Endodermal cell (in vitro differentiated cells): Measurements from ENCODE around the gene TIAM1. TPM values are rescaled to one million over a fixed set of nuclear protein-coding genes. Genes with fewer than 3 reads are reported as not detected.

Experiments
- DNase-seq: peaks from one replicate; pipeline ENCODE4 v3.0.0-alpha.2; 2017
- H3K27ac ChIP-seq: 2 replicates; pipeline ENCODE4 v1.5.1; 2013; ENCODE audit warnings: mild to moderate bottlenecking, low read depth, low read length, moderate library complexity
- H3K27me3 ChIP-seq: 2 replicates; pipeline ENCODE4 v1.6.1; 2013; ENCODE audit warnings: mild to moderate bottlenecking, low read length, moderate library complexity; ENCODE audit not compliant: insufficient read depth, control insufficient read depth, poor library complexity, severe bottlenecking
- H3K36me3 ChIP-seq: 2 replicates; pipeline ENCODE4 v1.7.0; 2013; ENCODE audit warnings: mild to moderate bottlenecking, low read length, moderate library complexity; ENCODE audit not compliant: control insufficient read depth, insufficient read depth
- H3K4me1 ChIP-seq: one replicate; pipeline ENCODE4 v1.7.0; 2013; ENCODE audit warnings: low read length; ENCODE audit not compliant: control insufficient read depth, insufficient read depth
- H3K4me3 ChIP-seq: 2 replicates; pipeline ENCODE4 v1.5.1; 2013; ENCODE audit warnings: mild to moderate bottlenecking, low read length, moderate library complexity
- H3K9ac ChIP-seq: 2 replicates; pipeline ENCODE4 v1.6.1; 2013; ENCODE audit warnings: mild to moderate bottlenecking, low read length, moderate library complexity; ENCODE audit not compliant: poor library complexity, severe bottlenecking; ENCODE audit errors: extremely low read depth
- H3K9me3 ChIP-seq: 2 replicates; pipeline ENCODE4 v1.6.1; 2013; ENCODE audit warnings: mild to moderate bottlenecking, low read length, moderate library complexity; ENCODE audit not compliant: control insufficient read depth
- H3K27ac Mint-ChIP-seq: 2 replicates; pipeline ENCODE4 v1.8.0; 2020; ENCODE audit warnings: mixed read lengths
- H3K27me3 Mint-ChIP-seq: 2 replicates; pipeline ENCODE4 v1.8.0; 2021; ENCODE audit warnings: mild to moderate bottlenecking, mixed read lengths; ENCODE audit not compliant: insufficient read depth
- H3K36me3 Mint-ChIP-seq: 2 replicates; pipeline ENCODE4 v1.8.0; 2020; ENCODE audit warnings: low read depth, mixed read lengths
- H3K4me1 Mint-ChIP-seq: 2 replicates; pipeline ENCODE4 v1.8.0; 2020; ENCODE audit warnings: mixed read lengths
- H3K4me3 Mint-ChIP-seq: 2 replicates; pipeline ENCODE4 v1.8.0; 2020; ENCODE audit warnings: mild to moderate bottlenecking, moderate library complexity, mixed read lengths
- H3K9me3 Mint-ChIP-seq: 2 replicates; pipeline ENCODE4 v1.8.0; 2020; ENCODE audit warnings: mild to moderate bottlenecking, mixed read lengths
- CTCF ChIP-seq: fragments of 200-600 bp; sonication (generic); conservative IDR thresholded peaks from 2 replicates; pipeline ENCODE4 v1.5.0; 2021; ENCODE audit warnings: antibody characterized with exemption, mild to moderate bottlenecking
- WGBS, 2 experiments: methylation state at CpG; one replicate each; pipeline versions ENCODE4 v1.1.5 to v1.1.7; 2013; ENCODE audit warnings: missing lambda C conversion rate in 2 of 2, mixed read lengths in 1 of 2; ENCODE audit not compliant: insufficient coverage in 1 of 2, insufficient read length in 1 of 2; 5-methylcytosine and 5-hydroxymethylcytosine counted together
- total RNA-seq, 2 donors: library from RNA; stranded (reverse); fragmentation: NEBNext Ultra II Directional in 1 of 2; extraction: Animal tissue kit (Norgen Biotek cat#: 25700) in 1 of 2; gene quantifications; 2 replicates in 1 of 2; 3 replicates in 1 of 2; pipeline ENCODE4 v1.2.1, GENCODE V29; 2021

TIAM1 gene
- total RNA-seq, 2 donors from 2014 or later = 29.4 to 33.3 TPM

- H3K4me1 ChIP-seq = peaks cover 7% of the 10 kb centered on the region
- H3K27ac ChIP-seq = peak overlapping the region; percentile 48
- H3K36me3 ChIP-seq = no peaks in the 10 kb centered on the region
- no peak overlapping the region for H3K4me3 ChIP-seq
- peaks cover 8% of the 10 kb centered on the region for H3K36me3 Mint-ChIP-seq
- no peak overlapping the region for H3K9ac ChIP-seq
- DNase-seq = no peak
- peak overlapping the region; percentile 56 for H3K27ac Mint-ChIP-seq
- TF ChIP-seq CTCF = no peak
- H3K9me3 Mint-ChIP-seq = no peaks in the 10 kb centered on the region
- peaks cover 34% of the 10 kb centered on the region for H3K4me1 Mint-ChIP-seq
- H3K27me3 ChIP-seq = no peaks in the 10 kb centered on the region
- H3K4me3 Mint-ChIP-seq = no peak overlapping the region
- 91 to 97% methylated on average over 23 to 25 of the region's 25 CpGs for WGBS, 2 experiments
- H3K9me3 ChIP-seq = no peaks in the 10 kb centered on the region
- H3K27me3 Mint-ChIP-seq = no peaks in the 10 kb centered on the region
Measured at GRCh38 chr21:31337996-31338907, 5.8 kb downstream of the TIAM1 start.

GRCh38 chr21:31337086-31337485, 7.0 kb downstream of the TIAM1 start:
- Mint-ChIP-seq H3K36me3 (peaks cover 12% of the 10 kb centered on the region), H3K27me3 (no peaks in the 10 kb centered on the region), H3K27ac (no peak overlapping the region), H3K9me3 (no peaks in the 10 kb centered on the region), H3K4me3 (no peak overlapping the region), H3K4me1 (peaks cover 24% of the 10 kb centered on the region)
- Histone ChIP-seq H3K4me1 (peaks cover 7% of the 10 kb centered on the region), H3K27me3 (no peaks in the 10 kb centered on the region), H3K9me3 (no peaks in the 10 kb centered on the region), H3K27ac (no peak overlapping the region), H3K9ac (no peak overlapping the region), H3K4me3 (no peak overlapping the region), H3K36me3 (no peaks in the 10 kb centered on the region)
- WGBS, 2 experiments = 96 to 100% methylated on average over 1 to 2 of the region's 3 CpGs
- TF ChIP-seq CTCF = no peak
- DNase-seq = no peak

DNA sequence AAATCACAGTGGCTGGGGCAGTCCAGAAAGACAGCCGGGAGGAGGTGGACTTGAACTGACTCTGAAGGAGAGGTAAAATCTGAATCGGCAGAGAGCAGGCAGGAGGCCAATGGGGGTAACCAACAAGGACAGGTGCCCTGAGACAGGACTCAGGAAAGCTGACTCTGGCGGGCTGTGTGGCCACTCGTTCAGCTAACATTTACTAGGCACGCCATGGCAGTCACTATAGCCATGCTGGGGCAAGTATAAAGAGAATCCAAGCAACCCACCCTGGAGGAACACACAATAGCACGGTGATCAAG, 7.4 kb downstream of the TIAM1 start:
- DNase-seq = no peak
- Histone ChIP-seq H3K4me1 (peaks cover 7% of the 10 kb centered on the region), H3K27ac (no peak overlapping the region), H3K36me3 (no peaks in the 10 kb centered on the region), H3K9me3 (no peaks in the 10 kb centered on the region), H3K4me3 (no peak overlapping the region), H3K27me3 (no peaks in the 10 kb centered on the region), H3K9ac (no peak overlapping the region)
- peaks cover 24% of the 10 kb centered on the region for H3K4me1 Mint-ChIP-seq
- TF ChIP-seq CTCF = no peak
- 93 to 96% methylated on average over 6 of the region's 6 CpGs for WGBS, 2 experiments
- no peaks in the 10 kb centered on the region for H3K27me3 Mint-ChIP-seq
- H3K27ac Mint-ChIP-seq = no peak overlapping the region
- H3K36me3 Mint-ChIP-seq = peaks cover 16% of the 10 kb centered on the region
- no peaks in the 10 kb centered on the region for H3K9me3 Mint-ChIP-seq
- no peak overlapping the region for H3K4me3 Mint-ChIP-seq
